Measurements from ENCODE around the gene TOP2A.
"Not testable (repeated sequence)": the region's sequence is repeated elsewhere in the genome, so short reads cannot be mapped to it uniquely, and the experiment has no call there.

TOP2A gene

GRCh38 chr17:40431231-40431602, 13.5 kb upstream of the TOP2A start:
- no peak for DNase-seq

- DNase-seq = no peak
These were observed 12.9 kb upstream of the TOP2A start for GRCh38 chr17:40430272-40431230.

GRCh38 chr17:40427002-40427491, 9.4 kb upstream of the TOP2A start:
- DNase-seq = no peak

- no peak for DNase-seq
These were observed 8.0 kb upstream of the TOP2A start for GRCh38 chr17:40425741-40426140.

- no peak for DNase-seq
These were observed 5.4 kb upstream of the TOP2A start for GRCh38 chr17:40422990-40423633.

GRCh38 chr17:40419559-40420331, 2.0 kb upstream of the TOP2A start:
- no peak for DNase-seq

GRCh38 chr17:40418428-40418706, 671 bp upstream of the TOP2A start:
- DNase-seq = no peak

- peak; percentile 25 for DNase-seq
These were observed 463 bp downstream of the TOP2A start for GRCh38 chr17:40417258-40417608.

- DNase-seq = no peak
These were observed 1.0 kb downstream of the TOP2A start for GRCh38 chr17:40416671-40417070.

- DNase-seq = peak; percentile 2
These were observed 2.3 kb downstream of the TOP2A start for GRCh38 chr17:40415390-40415789.

GRCh38 chr17:40414312-40414711, 3.4 kb downstream of the TOP2A start:
- DNase-seq = not testable (repeated sequence)

GRCh38 chr17:40412880-40413279, 4.8 kb downstream of the TOP2A start:
- no peak for DNase-seq

- no peak for DNase-seq
These were observed 5.9 kb downstream of the TOP2A start for GRCh38 chr17:40411821-40412220.

- DNase-seq = no peak
These were observed 7.6 kb downstream of the TOP2A start for GRCh38 chr17:40410082-40410481.

- not testable (repeated sequence) for DNase-seq
These were observed 8.2 kb downstream of the TOP2A start for GRCh38 chr17:40409540-40409939.

GRCh38 chr17:40407460-40407859, 10.2 kb downstream of the TOP2A start:
- no peak for DNase-seq

GRCh38 chr17:40404003-40404402, 13.7 kb downstream of the TOP2A start:
- no peak for DNase-seq

GRCh38 chr17:40402668-40403067, 15.0 kb downstream of the TOP2A start:
- no peak for DNase-seq

- DNase-seq = no peak
These were observed 18.5 kb downstream of the TOP2A start for GRCh38 chr17:40399185-40399584.

GRCh38 chr17:40386555-40386954, 31.1 kb downstream of the TOP2A start:
- DNase-seq = not testable (repeated sequence)

GRCh38 chr17:40382251-40382650, 35.4 kb downstream of the TOP2A start:
- DNase-seq = no peak

GRCh38 chr17:40378966-40379365, 38.7 kb downstream of the TOP2A start:
- no peak for DNase-seq

- no peak for DNase-seq
These were observed 39.9 kb downstream of the TOP2A start for GRCh38 chr17:40377832-40378231.

GRCh38 chr17:40376541-40376940, 41.2 kb downstream of the TOP2A start:
- DNase-seq = not testable (repeated sequence)

Measured in NCI-H1417 treated with DMSO at 0.1 percent for 48 hours (cell line).